ENCODE data around the gene TCF15. TPM values are rescaled to one million over a fixed set of nuclear protein-coding genes. Genes with fewer than 3 reads are reported as not detected.

TCF15 gene
- total RNA-seq, 4 donors from 2014 or later = 0.59 TPM; not detected in 3

- intact Hi-C loops (cut with DNase I) = loop anchor here (10.0 kb wide), 2 partner anchors 176 to 286 kb away; partner anchors contain the start of gene TBC1D20
- Histone ChIP-seq H3K36me3 (no peaks in the 10 kb centered on the region), H3K9me3 (no peaks in the 10 kb centered on the region), H3K27ac (no peak overlapping the region), H3K4me3 (replicated peaks in 1 of 3) (no peak overlapping the region), H3K4me1 (peaks cover 9 to 11% of the 10 kb centered on the region in 2 donors), H3K27me3 (no peaks in the 10 kb centered on the region)
- WGBS, 2 donors = 56 to 57% methylated on average over 11 of the region's 11 CpGs
- TF ChIP-seq, protein P1, sequence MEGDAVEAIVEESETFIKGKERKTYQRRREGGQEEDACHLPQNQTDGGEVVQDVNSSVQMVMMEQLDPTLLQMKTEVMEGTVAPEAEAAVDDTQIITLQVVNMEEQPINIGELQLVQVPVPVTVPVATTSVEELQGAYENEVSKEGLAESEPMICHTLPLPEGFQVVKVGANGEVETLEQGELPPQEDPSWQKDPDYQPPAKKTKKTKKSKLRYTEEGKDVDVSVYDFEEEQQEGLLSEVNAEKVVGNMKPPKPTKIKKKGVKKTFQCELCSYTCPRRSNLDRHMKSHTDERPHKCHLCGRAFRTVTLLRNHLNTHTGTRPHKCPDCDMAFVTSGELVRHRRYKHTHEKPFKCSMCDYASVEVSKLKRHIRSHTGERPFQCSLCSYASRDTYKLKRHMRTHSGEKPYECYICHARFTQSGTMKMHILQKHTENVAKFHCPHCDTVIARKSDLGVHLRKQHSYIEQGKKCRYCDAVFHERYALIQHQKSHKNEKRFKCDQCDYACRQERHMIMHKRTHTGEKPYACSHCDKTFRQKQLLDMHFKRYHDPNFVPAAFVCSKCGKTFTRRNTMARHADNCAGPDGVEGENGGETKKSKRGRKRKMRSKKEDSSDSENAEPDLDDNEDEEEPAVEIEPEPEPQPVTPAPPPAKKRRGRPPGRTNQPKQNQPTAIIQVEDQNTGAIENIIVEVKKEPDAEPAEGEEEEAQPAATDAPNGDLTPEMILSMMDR (IDR thresholded peaks at IDR 0.05) = no peak
- TF ChIP-seq POLR2A (IDR thresholded peaks at IDR 0.05) = no peak
- no peak for DNase-seq
Measured at GRCh38 chr20:640674-641515, 30.8 kb upstream of the TCF15 start.

DNA sequence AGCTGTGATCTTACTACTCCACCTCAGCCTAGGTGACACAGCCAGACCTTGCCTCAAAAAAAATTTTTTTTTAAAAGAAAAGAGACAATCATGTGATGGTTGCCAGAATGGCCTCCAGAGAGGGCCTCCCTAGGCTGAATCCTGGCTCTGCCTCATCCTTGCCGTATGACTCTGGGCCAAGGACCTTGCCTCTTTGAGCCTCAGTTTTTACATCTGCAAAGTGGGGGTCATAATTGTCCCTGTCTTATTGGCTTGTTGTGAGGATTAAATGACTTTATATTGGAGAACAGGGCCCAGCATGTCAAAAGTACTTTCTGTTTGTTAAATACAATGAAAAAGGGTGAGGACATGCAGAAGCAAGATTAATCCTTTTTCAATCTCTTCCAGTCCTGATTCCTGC, 28.5 kb upstream of the TCF15 start:
- no peak for TF ChIP-seq POLR2A (IDR thresholded peaks at IDR 0.05)
- TF ChIP-seq, protein P1 (IDR thresholded peaks at IDR 0.05) = no peak
- no peaks in the 10 kb centered on the region for H3K36me3 ChIP-seq
- whole genome bisulfite sequencing, 2 donors = 58 to 88% methylated on average over 1 of the region's 1 CpG
- H3K9me3 ChIP-seq = no peaks in the 10 kb centered on the region
- H3K27me3 ChIP-seq = no peaks in the 10 kb centered on the region
- no peak overlapping the region for H3K27ac ChIP-seq
- DNase-seq = no peak
- H3K4me3 ChIP-seq (replicated peaks in 1 of 3) = no peak overlapping the region
- peaks cover 4 to 5% of the 10 kb centered on the region in 2 donors for H3K4me1 ChIP-seq
- intact Hi-C loops (cut with DNase I) = no loop called here

DNA sequence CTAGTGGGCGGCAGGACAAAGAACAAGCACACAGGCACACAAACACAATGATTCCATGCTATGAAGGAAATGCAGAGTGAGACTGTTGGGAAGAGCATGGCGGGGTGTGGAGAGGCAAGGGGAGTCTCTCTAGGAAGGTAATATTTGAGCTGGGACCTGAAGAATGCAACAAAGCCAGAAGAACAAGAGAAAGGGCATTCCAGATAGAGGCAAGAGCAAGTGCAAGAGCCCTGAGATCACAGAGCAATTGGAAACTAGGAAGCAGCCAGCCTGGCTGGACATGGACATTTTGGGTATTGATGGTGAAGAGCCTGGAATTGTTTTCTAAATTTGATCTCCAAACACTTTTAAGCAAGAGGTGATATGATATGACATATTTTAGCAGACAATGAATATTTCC, 27.4 kb upstream of the TCF15 start:
- no peaks in the 10 kb centered on the region for H3K36me3 ChIP-seq
- intact Hi-C loops (cut with DNase I) = no loop called here
- H3K27ac ChIP-seq = no peak overlapping the region
- no peak overlapping the region for H3K4me3 ChIP-seq (replicated peaks in 1 of 3)
- no peaks in the 10 kb centered on the region for H3K9me3 ChIP-seq
- H3K4me1 ChIP-seq = peaks cover under 1 to 3% of the 10 kb centered on the region in 2 donors
- H3K27me3 ChIP-seq = no peaks in the 10 kb centered on the region
- DNase-seq = no peak
- whole genome bisulfite sequencing, 2 donors = 81 to 88% methylated on average over 2 of the region's 2 CpGs
- no peak for TF ChIP-seq POLR2A (IDR thresholded peaks at IDR 0.05)
- TF ChIP-seq, protein P1 (IDR thresholded peaks at IDR 0.05) = no peak

- H3K27ac ChIP-seq = no peak overlapping the region
- DNase-seq = no peak
- H3K4me1 ChIP-seq = no peaks in the 10 kb centered on the region
- no peaks in the 10 kb centered on the region for H3K36me3 ChIP-seq
- no peaks in the 10 kb centered on the region for H3K27me3 ChIP-seq
- intact Hi-C loops (cut with DNase I) = no loop called here
- WGBS, 2 donors = 52 to 58% methylated on average over 7 of the region's 7 CpGs
- TF ChIP-seq, protein P1 (IDR thresholded peaks at IDR 0.05) = no peak
- TF ChIP-seq POLR2A (IDR thresholded peaks at IDR 0.05) = no peak
- no peak overlapping the region for H3K4me3 ChIP-seq (replicated peaks in 1 of 3)
- H3K9me3 ChIP-seq = no peaks in the 10 kb centered on the region
Measured at GRCh38 chr20:635893-636338, 25.8 kb upstream of the TCF15 start.
